ENCODE measurements around the gene DPP10.

The DPP10 gene

GRCh38 chr2:115842306-115842705, 1399.9 kb downstream of the DPP10 start:
- Histone ChIP-seq H3K4me3 (ENCODE audit: low read depth, low read length, poor library complexity, severe bottlenecking) (no peak overlapping the region), H3K9ac (ENCODE audit: low read length) (no peak overlapping the region), H3K27me3 (ENCODE audit: insufficient read depth, low read length) (no peaks in the 10 kb centered on the region), H3K4me2 (ENCODE audit: low read length) (no peak overlapping the region), H3K9me3 (ENCODE audit: low read length) (no peaks in the 10 kb centered on the region), H3K36me3 (ENCODE audit: insufficient read depth, low read length) (no peaks in the 10 kb centered on the region), H3F3A (ENCODE audit: insufficient read depth, low read length) (no peaks in the 10 kb centered on the region), H3K27ac (ENCODE audit: low read depth, low read length, poor library complexity, severe bottlenecking) (no peak overlapping the region), H3K9me2 (ENCODE audit: low read depth, low read length) (no peaks in the 10 kb centered on the region), H4K20me1 (ENCODE audit: insufficient read depth, low read length) (no peaks in the 10 kb centered on the region), H3K79me2 (ENCODE audit: insufficient read depth, low read length) (no peaks in the 10 kb centered on the region), H3K4me1 (ENCODE audit: insufficient read depth, low read length, severe bottlenecking) (no peaks in the 10 kb centered on the region), H2AFZ (ENCODE audit: low read length) (no peak overlapping the region)
- TF ChIP-seq, protein P1, sequence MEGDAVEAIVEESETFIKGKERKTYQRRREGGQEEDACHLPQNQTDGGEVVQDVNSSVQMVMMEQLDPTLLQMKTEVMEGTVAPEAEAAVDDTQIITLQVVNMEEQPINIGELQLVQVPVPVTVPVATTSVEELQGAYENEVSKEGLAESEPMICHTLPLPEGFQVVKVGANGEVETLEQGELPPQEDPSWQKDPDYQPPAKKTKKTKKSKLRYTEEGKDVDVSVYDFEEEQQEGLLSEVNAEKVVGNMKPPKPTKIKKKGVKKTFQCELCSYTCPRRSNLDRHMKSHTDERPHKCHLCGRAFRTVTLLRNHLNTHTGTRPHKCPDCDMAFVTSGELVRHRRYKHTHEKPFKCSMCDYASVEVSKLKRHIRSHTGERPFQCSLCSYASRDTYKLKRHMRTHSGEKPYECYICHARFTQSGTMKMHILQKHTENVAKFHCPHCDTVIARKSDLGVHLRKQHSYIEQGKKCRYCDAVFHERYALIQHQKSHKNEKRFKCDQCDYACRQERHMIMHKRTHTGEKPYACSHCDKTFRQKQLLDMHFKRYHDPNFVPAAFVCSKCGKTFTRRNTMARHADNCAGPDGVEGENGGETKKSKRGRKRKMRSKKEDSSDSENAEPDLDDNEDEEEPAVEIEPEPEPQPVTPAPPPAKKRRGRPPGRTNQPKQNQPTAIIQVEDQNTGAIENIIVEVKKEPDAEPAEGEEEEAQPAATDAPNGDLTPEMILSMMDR (IDR thresholded peaks at IDR 0.05; ENCODE audit: low read length): no peak
- TF ChIP-seq EZH2 (IDR thresholded peaks at IDR 0.05; ENCODE audit: borderline replicate concordance, low read length): no peak

DNA sequence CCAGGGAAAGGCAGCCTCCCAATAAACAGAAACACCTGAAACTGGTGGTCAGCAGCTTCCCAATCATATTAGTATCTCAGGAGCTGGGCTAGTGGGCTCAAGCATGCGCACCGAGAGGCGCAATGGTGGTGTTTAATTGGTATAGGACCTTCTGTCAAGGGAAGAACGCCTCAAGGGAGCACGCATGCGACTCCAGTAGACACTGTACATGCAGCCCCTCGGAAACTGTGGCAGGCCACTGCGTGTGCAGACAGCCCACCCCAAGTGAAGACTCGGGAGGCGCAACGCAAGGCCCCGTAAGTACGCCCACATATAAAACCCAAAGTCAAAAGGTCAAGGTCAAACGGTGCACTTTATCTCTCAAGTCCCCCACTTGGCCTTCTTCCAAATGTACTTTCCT, 1405.8 kb downstream of the DPP10 start:
- Histone ChIP-seq H3K4me3 (ENCODE audit: low read depth, low read length, poor library complexity, severe bottlenecking) (no peak overlapping the region), H3K9me3 (ENCODE audit: low read length) (no peaks in the 10 kb centered on the region), H3K27ac (ENCODE audit: low read depth, low read length, poor library complexity, severe bottlenecking) (no peak overlapping the region), H3K36me3 (ENCODE audit: insufficient read depth, low read length) (no peaks in the 10 kb centered on the region), H3K9me2 (ENCODE audit: low read depth, low read length) (no peaks in the 10 kb centered on the region), H3F3A (ENCODE audit: insufficient read depth, low read length) (no peaks in the 10 kb centered on the region), H3K4me1 (ENCODE audit: insufficient read depth, low read length, severe bottlenecking) (no peaks in the 10 kb centered on the region), H2AFZ (ENCODE audit: low read length) (no peak overlapping the region), H3K27me3 (ENCODE audit: insufficient read depth, low read length) (no peaks in the 10 kb centered on the region), H3K9ac (ENCODE audit: low read length) (no peak overlapping the region), H3K79me2 (ENCODE audit: insufficient read depth, low read length) (no peaks in the 10 kb centered on the region), H3K4me2 (ENCODE audit: low read length) (no peak overlapping the region), H4K20me1 (ENCODE audit: insufficient read depth, low read length) (no peaks in the 10 kb centered on the region)
- no peak for TF ChIP-seq EZH2 (IDR thresholded peaks at IDR 0.05; ENCODE audit: borderline replicate concordance, low read length)

DNA sequence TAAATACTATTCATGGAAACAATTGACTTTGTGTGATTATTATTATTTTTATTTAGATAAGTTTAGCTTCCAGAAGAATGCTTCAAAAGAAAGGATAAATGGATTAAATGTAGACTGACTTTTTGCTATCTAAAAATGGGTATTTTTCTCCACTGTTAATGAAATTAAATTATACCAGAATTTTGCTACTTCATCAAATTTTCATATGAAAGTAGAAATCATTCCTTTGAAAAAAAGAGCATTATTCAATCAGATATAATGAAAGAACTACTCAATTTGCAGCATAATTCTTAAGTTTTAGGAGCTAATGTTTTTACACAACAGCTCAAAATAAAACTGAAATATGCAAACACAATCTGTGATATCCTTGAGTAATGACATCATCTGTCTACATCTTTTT, 1424.6 kb downstream of the DPP10 start:
- Histone ChIP-seq H3K4me2 (ENCODE audit: low read length) (no peak overlapping the region), H2AFZ (ENCODE audit: low read length) (no peak overlapping the region), H3K4me3 (ENCODE audit: low read depth, low read length, poor library complexity, severe bottlenecking) (no peak overlapping the region), H3K9me2 (ENCODE audit: low read depth, low read length) (no peaks in the 10 kb centered on the region), H3K36me3 (ENCODE audit: insufficient read depth, low read length) (no peaks in the 10 kb centered on the region), H3K27ac (ENCODE audit: low read depth, low read length, poor library complexity, severe bottlenecking) (no peak overlapping the region), H3K9me3 (ENCODE audit: low read length) (no peaks in the 10 kb centered on the region), H3K27me3 (ENCODE audit: insufficient read depth, low read length) (no peaks in the 10 kb centered on the region), H4K20me1 (ENCODE audit: insufficient read depth, low read length) (no peaks in the 10 kb centered on the region), H3K79me2 (ENCODE audit: insufficient read depth, low read length) (no peaks in the 10 kb centered on the region), H3K4me1 (ENCODE audit: insufficient read depth, low read length, severe bottlenecking) (no peaks in the 10 kb centered on the region), H3F3A (ENCODE audit: insufficient read depth, low read length) (no peaks in the 10 kb centered on the region), H3K9ac (ENCODE audit: low read length) (no peak overlapping the region)
- no peak for TF ChIP-seq EZH2 (IDR thresholded peaks at IDR 0.05; ENCODE audit: borderline replicate concordance, low read length)
- TF ChIP-seq, protein P1 (IDR thresholded peaks at IDR 0.05; ENCODE audit: low read length): no peak

GRCh38 chr2:115874427-115874826, 1432.0 kb downstream of the DPP10 start:
- Histone ChIP-seq H3K4me1 (ENCODE audit: insufficient read depth, low read length, severe bottlenecking) (no peaks in the 10 kb centered on the region), H3K27me3 (ENCODE audit: insufficient read depth, low read length) (no peaks in the 10 kb centered on the region), H3K27ac (ENCODE audit: low read depth, low read length, poor library complexity, severe bottlenecking) (no peak overlapping the region), H3K4me2 (ENCODE audit: low read length) (no peak overlapping the region), H3K4me3 (ENCODE audit: low read depth, low read length, poor library complexity, severe bottlenecking) (no peak overlapping the region), H3K9me3 (ENCODE audit: low read length) (no peaks in the 10 kb centered on the region), H3K9me2 (ENCODE audit: low read depth, low read length) (no peaks in the 10 kb centered on the region), H3K9ac (ENCODE audit: low read length) (no peak overlapping the region), H3K36me3 (ENCODE audit: insufficient read depth, low read length) (no peaks in the 10 kb centered on the region), H3K79me2 (ENCODE audit: insufficient read depth, low read length) (no peaks in the 10 kb centered on the region), H2AFZ (ENCODE audit: low read length) (no peak overlapping the region), H3F3A (ENCODE audit: insufficient read depth, low read length) (no peaks in the 10 kb centered on the region), H4K20me1 (ENCODE audit: insufficient read depth, low read length) (no peaks in the 10 kb centered on the region)
- TF ChIP-seq, protein P1 (IDR thresholded peaks at IDR 0.05; ENCODE audit: low read length): no peak
- TF ChIP-seq EZH2 (IDR thresholded peaks at IDR 0.05; ENCODE audit: borderline replicate concordance, low read length): no peak

Data from OCI-LY1 (cell line).